ENCODE data around the gene ZBED6. TPM values are rescaled to one million over a fixed set of nuclear protein-coding genes. Genes with fewer than 3 reads are reported as not detected.

Gene ZBED6
- total and polyA plus RNA-seq, 2 donors (not counting 1 experiment from before 2014, with no cell fraction given), result 2.8 to 40.0 TPM

- Mint-ChIP-seq H3K27ac (peak overlapping the region; percentile 99), H3K4me3 (peak overlapping the region; percentile 95), H3K4me1 (peaks cover 38% of the 10 kb centered on the region), H3K9me3 (ENCODE audit: insufficient read depth) (no peaks in the 10 kb centered on the region), H3K27me3 (no peaks in the 10 kb centered on the region)
- peak overlapping the region in 4 of 5 experiments; percentile 54 to 72 (median 66) for H3K4me3 ChIP-seq (ENCODE audit: control extremely low read depth in 1 of 5, extremely low read depth in 1 of 5, insufficient read depth in 1 of 5, low read depth in 2 of 5, low read length in 4 of 5)
- intact Hi-C loops (cut with micrococcal nuclease), result loop anchor here (1.0 to 5.0 kb wide), 2 partner anchors 10 to 137 kb away; partner anchors contain the start of gene ATP2B4
- ATAC-seq (ENCODE audit: low read depth) (no peak), DNase-seq (no peak)
- peaks cover 27% of the 10 kb centered on the region for H3K79me2 ChIP-seq (ENCODE audit: control insufficient read depth, insufficient read depth, low read length)
- H3K27ac ChIP-seq (ENCODE audit: low read length in 2 of 2), result peak overlapping the region; percentile 79 to 82
- peak overlapping the region; percentile 61 for H2AFZ ChIP-seq (ENCODE audit: insufficient read depth, low read depth, low read length, poor library complexity, severe bottlenecking)
- H3K4me1 ChIP-seq (ENCODE audit: control insufficient read depth in 2 of 2, insufficient read depth in 2 of 2, low read length in 2 of 2), result peaks cover 14 to 36% of the 10 kb centered on the region in 2 donors
- ChIA-PET CTCF (interaction anchor here (1.1 to 2.8 kb wide), 8 partner anchors 9 to 170 kb away, joined by 4 to 20 read pairs (median 4); partner anchors contain the start of gene ATP2B4), POLR2A (interaction anchor here (0.5 to 2.7 kb wide), 5 partner anchors 9 to 458 kb away, joined by 3 to 14 read pairs (median 4); partner anchors contain the start of gene ATP2B4)
- H3K9me3 ChIP-seq (ENCODE audit: control extremely low read depth in 1 of 3, control insufficient read depth in 2 of 3, insufficient read depth in 1 of 3, low read length in 2 of 3), result no peaks in the 10 kb centered on the region
- peak overlapping the region; percentile 66 for H3K4me2 ChIP-seq (replicated peaks; ENCODE audit: low read depth, low read length, poor library complexity, severe bottlenecking)
- no peaks in the 10 kb centered on the region for H3K27me3 ChIP-seq (replicated peaks in 1 of 4; ENCODE audit: control extremely low read depth in 1 of 4, control insufficient read depth in 3 of 4, insufficient read depth in 4 of 4, low read length in 3 of 4)
- 85% methylated on average over 3 of the region's 3 CpGs for WGBS (ENCODE audit: insufficient coverage)
- H4K20me1 ChIP-seq (ENCODE audit: control insufficient read depth, insufficient read depth, low read length, poor library complexity, severe bottlenecking), result no peaks in the 10 kb centered on the region
- H3K36me3 ChIP-seq (replicated peaks in 1 of 2; ENCODE audit: control extremely low read depth in 1 of 2, control insufficient read depth in 1 of 2, extremely low read depth in 1 of 2, insufficient read depth in 2 of 2, low read length in 1 of 2), result peaks cover 0 to 3% of the 10 kb centered on the region in 2 experiments
- H3K9ac ChIP-seq (ENCODE audit: low read length), result peak overlapping the region; percentile 68
- TF ChIP-seq EZH2 (IDR thresholded peaks at IDR 0.05; ENCODE audit: borderline replicate concordance, insufficient read depth, low read depth, low read length, poor library complexity, severe bottlenecking), result no peak
- no peak for TF ChIP-seq CTCF (IDR thresholded peaks at IDR 0.05)
Measured at GRCh38 chr1:203764105-203765028, 31.1 kb upstream of the ZBED6 start.
